ENCODE results near the gene PARM1.
A peak's percentile ranks its signal among the peaks of the same experiment; 100 is the strongest.
"Not testable (repeated sequence)": the region's sequence is repeated elsewhere in the genome, so short reads cannot be mapped to it uniquely, and the experiment has no call there.

Gene PARM1

DNA sequence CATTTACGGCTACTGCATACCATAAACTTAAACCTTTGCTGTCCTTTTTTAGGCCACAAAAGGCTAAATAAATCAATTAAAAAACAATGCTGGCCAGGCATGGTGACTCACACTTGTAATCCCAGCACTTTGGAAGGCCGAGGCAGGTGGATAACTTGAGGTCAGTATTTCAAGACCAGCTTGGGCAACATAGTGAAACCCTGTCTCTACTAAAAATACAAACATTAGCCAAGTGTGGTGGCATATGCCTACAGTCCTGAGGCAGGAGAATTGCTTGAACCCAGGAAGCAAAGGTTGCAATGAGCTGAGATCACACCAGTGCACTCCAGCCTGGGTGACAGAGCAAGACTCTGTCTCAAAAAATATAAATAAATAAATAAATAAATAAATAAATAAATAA lies 61.5 kb downstream of the PARM1 start:
- not testable (repeated sequence) for DNase-seq

DNA sequence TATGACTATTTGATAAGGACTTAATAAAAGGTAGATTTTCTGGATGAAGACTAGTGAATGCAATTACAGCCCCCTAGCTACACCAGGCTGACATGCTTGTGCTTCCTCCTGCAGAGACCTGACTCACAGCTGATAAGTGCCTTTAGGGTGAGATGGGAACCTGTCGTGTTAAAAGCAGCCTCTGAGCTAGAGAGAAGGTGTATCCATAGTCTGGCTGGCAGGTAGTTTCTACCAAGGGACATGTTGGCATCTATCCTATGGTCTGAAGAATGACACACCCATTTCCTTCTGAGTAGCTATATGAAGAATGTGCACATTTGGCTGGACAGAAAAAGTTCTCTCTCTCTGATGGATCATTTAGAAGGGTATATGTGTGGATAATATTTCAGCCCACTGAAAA lies 64.1 kb downstream of the PARM1 start:
- no peak for DNase-seq

DNA sequence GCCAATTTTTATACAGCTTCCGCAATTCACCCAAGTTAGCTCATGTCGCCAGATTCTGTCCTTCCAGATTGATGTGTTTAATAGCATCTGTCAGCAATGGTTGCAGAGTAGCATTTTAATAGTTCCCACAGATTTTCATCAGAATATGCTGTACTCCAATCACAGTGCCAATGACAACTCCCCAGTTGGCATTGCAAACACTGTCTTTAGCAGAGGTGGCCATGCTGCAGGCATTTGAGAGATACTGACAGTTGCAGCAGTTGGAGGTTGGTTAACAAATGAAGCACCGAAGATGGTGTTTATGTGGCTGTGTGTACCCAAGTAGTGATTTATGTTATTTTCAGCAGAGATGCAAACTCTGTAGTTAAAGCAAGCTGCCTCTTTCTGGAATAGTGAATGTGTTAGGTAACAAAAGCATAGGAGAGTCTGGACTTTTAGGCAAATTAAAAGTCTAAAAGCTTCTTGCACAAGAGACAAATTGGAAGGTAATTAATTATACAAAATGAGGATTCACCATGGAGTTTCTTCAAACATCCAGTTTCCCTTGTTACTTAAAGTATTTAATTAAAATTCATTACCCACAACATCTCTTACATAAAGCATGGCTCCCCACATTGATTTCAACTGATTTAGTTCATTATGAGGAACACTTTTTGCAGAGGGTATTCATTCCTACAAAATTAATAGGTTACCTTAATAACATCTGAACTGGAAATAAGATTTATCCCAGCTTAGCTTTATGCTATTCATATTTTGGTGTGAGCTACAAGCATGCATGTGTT lies 65.2 kb downstream of the PARM1 start:
- no peak for DNase-seq

DNA sequence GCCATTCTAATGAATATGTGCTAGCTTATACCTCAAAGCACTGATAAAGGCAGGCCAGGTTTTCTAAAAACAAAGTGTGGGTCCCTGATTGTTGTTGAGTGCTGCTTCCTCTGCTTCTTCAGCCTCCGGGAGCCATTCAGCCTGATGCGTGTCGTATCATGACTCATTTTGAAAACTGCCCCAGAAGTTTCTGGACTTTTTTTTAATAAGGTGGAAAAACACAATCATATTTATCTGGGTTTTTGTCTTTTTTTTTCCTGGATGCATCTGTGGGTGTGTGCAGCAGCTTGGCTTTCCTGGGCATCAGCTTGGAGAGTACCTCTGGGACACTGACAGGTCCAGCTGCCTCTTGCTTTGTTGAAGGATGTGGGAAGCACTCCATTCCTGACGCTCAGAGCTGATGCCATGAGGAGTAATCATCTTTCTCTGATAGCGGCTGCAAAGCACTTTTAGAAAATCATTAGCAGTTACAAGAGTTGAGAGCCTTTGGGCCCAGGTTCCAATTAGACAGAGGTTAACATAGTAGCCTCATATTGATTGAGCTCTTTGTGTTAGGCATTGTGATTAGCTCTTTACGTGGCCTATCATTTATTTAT lies 66.9 kb downstream of the PARM1 start:
- DNase-seq: no peak

DNA sequence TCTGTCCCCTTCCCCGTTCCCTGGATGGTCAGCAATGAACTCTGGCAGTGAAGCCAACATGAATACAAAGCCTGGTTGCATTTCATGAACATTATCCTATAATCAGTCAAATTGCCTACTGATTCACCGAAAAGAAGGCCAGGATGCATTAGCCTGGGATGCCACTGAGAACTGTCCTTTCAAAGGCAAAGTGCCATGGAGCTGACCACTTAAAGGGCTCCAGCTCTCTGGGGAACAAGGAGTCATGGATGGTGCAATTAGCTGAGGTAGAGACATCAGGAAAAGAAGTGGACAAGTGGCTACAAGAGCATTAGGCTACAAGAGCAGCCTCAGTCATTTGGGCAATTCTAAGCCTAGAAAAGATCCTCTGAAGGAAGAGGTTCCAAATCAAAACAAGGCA lies 69.0 kb downstream of the PARM1 start:
- DNase-seq: no peak

DNA sequence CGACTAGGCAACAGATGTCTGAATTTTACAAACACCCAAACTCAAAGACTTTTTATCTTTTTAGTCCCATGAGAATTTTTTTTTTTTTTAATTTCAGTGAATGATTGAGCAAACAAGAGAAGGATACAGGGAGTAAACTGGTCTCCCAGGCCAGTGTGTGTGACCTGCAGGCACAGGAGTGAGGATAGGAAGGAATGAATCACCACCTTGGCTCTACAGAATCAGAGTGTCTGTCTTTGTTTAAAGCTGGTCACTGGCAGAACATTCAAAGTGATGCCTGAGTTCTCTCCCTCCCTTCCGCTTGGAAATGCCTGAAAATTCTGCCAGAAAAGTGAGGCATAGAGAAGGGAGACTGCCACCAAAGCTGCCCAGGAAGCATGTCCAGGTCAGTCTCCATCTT lies 69.5 kb downstream of the PARM1 start:
- DNase-seq: no peak

DNA sequence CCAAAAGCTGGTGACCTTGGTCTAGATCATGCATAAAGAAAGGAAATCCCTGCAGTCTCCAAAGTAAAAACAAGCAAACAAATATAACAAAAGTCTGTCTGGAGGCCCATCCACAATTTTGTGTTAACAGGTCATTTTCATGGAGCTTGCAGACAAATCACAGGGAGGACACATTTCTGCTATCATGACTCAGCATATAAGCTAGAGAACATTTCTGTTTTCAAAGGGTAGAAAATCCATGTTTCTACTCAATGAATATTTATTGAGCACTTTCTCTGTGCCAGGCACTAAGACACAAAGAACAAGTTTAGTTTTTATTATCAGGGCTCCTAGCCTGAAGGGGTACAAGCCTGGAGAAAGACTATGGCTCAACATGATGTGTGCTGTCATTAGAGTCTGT lies 71.1 kb downstream of the PARM1 start:
- no peak for DNase-seq

DNA sequence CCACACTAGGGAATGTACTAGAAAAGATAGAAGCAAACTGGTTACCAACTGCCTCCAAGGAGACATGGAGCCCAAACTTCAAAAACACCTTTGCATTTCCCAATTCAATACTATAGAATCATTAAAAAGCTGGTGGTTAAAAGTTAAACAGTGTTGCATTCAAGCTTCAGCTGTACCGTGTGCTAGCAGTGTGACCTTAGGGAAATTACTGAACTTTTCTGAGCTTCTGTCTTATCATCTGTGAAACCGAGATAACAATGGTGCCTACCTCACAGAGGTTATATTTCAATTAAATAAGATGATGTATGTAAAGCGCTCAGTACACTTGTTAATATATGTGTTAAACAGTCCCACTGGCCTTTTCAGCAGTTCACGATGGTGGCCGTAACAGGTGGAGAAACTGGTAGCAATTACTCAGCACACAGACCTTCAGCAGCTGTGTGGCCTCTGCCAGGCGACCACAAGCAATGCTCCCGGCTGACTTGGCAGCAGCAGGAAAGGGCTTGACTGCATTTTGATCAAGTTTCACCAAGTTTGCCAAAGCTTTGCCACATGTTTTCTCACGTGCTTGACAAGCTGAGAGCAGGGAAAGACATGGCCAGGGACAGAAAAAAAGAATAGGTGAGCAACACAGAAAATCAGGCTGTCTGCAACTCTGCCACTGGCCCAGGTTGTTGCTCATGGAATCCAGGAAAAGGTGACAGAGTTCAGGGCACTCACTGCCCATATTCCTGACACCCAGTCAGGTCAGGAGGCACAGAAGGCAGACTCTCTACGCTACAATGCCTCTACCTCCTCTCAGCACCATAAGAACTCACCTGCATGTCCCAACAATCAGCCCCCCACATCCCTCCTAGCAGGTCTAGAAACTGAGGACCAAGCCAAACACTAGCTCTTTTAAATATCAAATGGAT lies 72.1 kb downstream of the PARM1 start:
- no peak for DNase-seq

DNA sequence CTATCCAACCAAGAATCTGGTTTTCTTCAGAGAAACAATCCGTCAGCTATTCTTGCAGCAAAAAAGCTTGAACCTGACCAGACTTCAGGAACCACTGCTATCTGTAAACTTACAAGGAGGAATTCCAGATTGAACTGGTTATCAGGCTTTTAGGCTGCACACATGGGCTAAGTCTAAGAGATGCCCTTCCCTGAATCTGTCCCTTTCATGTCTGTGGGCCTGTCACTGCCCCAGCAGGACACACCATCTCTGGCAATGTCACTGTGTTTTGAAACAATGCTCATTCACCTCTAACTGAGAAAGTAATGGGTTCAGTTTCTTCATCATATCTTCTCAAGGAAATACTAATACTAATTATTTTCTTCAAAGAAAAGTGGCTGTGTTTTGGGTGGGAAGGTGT lies 72.8 kb downstream of the PARM1 start:
- no peak for DNase-seq

DNA sequence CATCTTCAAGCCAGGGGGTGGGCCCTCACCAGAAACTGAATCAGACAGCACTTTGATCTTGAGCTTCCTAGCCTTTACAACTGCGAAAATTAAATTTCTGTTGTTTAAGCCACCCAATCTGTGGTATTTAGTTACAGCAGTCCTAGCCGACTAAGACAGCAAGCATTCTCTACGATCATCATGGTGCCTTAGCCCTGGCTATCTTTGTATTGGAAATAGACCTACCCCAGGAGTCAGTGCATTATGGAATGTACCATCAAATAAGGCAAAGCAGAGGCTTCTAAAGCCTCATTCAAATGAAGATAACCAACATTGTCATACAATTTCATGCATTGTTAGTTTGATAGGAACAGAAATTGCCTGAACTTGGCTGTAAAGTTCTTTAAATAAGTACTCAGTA lies 75.0 kb downstream of the PARM1 start:
- no peak for DNase-seq

DNA sequence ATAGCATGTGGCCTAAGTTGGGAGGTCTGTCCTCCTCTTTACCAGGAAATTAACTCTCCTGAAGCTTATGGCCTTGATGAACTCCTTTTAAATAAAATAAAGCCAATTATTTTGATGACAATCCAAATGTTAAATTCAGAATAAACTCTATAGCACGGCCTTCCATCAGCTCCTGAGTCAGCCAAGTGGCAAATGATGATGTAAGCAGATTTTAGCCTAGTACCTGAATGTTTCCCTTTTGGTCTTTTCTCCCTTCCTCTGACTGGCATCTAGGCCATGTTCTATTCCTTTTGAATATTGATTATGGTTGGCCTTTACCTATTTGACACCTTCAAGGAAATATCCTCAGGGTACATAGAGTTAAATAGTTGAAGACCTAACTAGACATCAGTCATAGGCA lies 76.2 kb downstream of the PARM1 start:
- DNase-seq: no peak

DNA sequence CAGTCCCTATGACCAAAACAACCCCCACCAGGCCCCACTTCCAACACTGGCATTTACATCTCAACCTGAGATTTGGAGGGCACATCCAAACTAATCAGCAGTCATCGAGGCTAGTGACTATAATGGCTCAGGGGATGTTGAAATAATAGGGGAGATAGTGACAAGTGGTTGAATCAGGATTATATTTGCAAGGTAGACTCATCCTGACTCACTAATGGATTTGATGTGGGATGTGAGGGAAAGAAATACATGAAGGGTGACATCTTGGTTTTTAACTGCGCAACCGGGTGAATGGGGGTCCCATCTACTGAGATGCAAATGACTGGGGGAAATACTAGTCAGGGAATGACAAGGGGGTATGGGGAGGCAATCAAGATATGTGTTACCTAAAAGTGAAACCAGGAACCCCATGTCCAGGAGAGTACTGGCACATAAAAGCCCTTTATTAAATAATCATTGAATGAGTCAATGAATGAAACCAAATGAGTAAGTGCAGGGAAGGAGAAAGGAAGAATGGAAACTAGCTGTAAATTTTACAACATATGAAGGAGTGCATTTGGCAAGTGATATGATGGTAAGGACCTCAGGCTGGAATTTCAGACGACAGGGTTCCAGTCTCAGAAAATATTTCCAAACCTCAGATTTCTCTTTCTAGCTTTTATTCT lies 78.3 kb downstream of the PARM1 start:
- DNase-seq: peak; percentile 3

DNA sequence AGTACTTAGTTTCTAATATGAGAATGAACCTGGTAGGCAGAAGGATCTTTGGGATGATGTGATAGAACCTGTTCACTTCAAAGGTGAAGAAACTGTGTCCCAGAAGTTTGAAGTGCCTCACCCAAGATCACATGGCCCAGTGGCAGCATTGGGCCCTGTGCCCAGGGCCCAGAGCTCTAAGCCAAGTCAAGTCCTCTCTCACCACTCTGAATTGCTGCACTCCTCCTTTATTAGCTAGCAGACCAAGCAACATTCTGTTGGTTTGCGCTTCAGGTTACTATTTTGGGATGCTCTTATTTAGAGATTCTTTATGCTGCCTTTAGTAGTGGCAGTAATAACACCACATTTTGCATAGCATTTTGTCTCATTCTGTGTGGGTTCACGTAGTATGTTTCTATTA lies 82.7 kb downstream of the PARM1 start:
- DNase-seq: no peak

DNA sequence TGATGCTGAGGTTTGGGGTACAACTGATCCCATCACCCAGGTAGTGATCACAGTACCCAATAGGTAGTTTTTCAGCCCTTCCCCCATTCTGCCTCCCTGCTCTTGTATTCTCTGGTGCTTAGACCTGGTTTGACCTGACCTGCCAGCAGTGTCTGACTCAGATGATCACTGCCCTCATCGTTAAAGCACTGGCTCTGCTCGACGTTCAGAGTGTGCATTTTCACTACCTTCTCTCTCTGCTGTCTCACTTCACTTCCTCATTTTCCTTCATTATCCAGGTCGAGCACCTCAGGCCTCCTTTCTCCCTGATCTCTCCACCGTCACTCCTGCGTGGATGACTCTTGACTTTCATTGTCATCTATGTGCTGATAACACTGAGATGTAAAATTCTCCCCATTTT lies 83.6 kb downstream of the PARM1 start:
- DNase-seq: no peak

DNA sequence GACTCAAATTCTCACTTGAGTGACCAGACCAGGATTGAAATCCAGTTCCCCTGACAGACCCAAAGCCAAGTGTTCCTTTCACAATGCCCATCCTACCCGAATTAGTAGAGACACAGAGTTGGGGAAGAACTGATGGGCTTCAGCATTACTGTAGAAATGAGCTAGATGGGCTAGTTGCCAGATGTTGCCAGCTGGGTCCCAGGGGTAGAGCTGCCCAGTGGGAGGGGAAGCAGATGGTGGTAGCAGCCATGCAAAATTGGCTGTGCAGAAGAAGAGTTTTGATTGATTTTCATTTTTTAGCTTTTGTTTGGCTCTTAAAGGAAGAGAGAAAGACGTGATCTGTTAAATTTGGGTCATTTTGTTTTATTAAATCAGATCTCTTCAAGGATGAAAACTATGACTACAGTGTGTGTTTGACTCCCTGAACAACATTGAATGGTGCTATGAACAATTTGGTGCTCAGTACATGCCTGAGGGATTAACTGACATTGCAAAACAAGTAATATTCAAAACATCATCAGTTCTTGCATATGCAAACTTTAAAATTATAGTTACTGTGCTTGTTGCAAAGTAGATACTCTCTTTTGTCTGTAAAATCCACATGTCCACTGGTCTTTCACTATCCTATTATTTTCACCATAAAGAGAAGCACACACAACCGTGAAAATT lies 86.0 kb downstream of the PARM1 start:
- no peak for DNase-seq

DNA sequence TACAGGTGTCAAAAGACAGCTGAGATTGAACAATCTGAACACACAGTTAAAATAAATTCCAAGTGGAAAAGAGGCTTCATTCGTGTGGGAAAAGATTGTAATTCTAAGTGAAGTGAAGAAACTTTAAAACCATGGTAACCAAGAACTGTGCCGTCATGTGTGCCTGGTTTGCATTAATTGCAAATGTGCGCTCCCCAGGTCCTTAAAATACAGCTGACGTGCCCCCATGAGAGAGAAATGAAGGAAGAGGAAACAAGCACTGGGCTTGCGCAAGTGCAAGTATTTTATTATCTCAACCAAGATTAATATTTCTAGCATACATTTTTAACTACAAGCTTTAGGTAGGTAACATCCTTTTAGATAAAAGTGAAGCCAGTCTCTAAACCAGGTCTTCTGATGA lies 92.5 kb downstream of the PARM1 start:
- DNase-seq: peak; percentile 41

DNA sequence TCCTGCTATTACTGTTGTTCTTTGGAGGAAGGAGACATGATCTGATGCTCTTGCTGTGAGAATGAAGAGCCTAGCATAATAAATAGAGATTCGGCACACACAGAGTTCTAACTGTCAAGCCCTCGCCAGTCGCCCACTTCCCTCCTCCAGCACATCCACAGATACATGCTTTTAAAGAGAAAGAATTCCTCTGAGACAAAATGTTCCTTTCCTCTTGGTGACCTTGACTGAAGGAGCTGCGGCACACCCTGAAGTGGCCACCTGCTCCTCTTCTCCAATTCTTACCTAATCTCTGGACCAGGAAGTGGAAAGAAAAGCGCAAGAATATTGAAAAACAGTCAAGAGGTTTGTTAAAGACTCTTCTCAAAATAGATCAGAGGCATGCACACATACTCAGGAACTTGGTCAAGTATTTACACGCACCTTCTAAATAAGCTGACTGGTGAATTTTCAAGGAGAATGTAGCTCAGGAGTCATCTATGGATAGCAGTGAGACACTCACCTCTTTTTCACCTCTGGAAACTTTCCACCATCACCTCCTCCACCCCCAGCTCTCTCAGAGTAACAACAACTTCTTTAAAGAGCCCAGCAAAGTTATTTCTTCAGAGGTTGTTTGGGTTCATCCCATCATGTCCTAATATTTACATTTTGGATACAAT lies 95.4 kb downstream of the PARM1 start:
- DNase-seq: no peak

DNA sequence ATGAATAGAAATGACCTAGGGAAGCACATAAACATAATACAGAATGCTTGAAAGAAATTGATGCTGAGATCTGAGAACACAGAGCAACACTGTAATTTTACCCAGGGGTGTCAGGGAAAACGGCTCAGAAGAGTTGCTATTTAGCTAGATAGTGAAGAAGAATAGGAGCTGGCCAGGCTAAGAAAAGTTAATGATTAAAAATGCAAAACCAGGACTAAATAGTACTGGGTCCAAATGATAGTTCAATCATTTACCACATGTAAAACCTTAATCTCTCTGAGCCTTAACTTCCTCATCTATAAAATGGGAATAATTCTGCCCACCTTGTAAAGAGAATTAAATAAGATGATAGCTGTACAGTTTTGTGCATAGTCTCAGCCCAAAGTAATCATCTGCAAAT lies 97.1 kb downstream of the PARM1 start:
- DNase-seq: no peak

DNA sequence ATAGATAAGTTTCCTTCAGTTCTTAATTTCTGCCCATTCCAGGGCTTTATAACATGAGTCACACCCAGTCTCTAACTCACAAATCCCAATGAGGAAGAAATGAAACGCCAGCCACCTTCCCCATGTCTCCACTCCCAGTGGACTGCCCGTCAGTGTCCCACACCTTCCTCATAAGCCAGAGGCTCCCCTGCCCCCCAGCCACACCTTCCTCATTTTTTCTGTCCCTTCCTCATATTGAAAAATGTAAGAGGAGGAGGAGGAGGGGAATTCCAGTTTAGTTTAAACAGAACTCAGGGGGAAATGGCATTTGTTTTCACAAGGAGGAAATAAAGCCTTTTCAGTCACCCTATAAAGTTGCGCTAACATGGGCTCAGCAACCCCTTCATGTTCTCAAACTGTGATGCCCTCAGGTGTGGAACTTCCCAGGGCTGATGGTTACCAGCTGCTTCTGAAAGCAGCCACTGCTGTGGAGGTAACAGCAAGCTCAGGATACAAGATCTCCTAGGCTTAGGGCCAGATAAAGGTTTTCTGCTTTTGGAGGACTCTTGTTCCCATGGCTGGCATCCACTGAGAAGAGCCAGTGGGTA lies 97.8 kb downstream of the PARM1 start:
- peak; percentile 77 for DNase-seq

DNA sequence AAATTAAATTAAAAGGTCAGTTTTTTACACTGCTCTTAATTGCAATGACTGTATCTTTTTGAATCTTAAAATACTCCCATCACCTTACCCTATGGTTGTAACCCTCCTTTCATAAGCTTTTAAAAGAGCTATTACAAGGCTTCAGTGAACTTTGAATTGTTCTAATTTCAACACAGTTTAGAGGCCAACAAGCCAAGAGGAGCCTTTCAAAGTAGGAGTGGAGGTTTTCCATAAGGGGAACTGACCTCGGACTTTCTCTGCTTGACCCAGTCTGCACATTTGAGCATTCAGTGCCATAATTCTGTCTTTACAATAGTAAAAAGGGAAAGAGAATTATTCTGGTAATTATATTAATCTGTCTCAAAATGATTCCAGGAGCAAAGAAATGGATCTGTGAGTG lies 98.9 kb downstream of the PARM1 start:
- peak; percentile 14 for DNase-seq

DNA sequence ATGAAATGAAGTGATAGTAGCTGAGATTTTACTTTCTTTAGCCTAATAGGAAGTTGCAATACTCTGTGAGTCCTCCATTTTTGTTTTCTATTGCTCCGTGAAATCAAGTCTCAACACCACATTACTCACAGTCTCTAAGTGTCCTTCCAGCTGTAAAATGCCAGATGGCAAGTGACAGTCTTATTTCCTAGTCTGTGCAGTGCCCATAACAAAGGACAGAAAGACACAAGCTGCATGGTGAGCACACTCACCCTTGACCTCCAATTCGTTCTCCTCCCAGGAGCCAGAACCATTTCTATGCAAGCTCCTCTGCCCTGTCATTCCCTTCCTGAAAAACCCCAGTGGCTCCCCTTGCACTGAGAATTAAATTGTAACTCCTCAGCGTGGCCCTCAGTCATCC lies 101.6 kb downstream of the PARM1 start:
- DNase-seq: no peak

DNA sequence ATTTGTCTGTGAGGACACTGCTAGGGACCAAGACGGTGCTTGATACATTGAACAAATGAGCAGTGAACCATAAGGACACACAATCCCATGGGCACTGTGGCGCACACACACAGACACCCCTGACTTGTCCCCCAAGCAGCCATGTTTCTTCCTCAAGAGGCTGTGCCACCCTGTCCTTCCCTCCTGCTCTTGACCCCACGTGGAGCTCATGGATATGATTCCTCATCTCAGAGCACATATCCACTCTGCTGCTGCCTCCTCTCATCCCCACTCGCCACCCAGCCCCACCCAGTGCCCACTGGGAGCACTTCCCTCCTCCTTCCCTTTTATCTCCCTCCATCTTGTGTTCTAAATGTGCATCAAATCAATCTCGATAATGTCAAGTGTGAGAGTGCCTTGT lies 102.4 kb downstream of the PARM1 start:
- no peak for DNase-seq
